IMR-90 (cell line): ENCODE data around the gene DSCAM.

ENCODE experiments used
- FOS ChIP-seq: fragments of 150-350 bp; IDR thresholded peaks from 2 replicates; pipeline ENCODE4 v1.6.1; 2016; ENCODE audit warnings: low read depth, low read length
- MAZ ChIP-seq: IDR thresholded peaks from 2 replicates; pipeline ENCODE4 v1.6.1; 2012; ENCODE audit warnings: low read depth, mild to moderate bottlenecking, low read length, improper control_type of control experiment, moderate library complexity, borderline replicate concordance
- POLR2A ChIP-seq: IDR thresholded peaks from 2 replicates; pipeline ENCODE4 v1.6.1; 2012; ENCODE audit warnings: mild to moderate bottlenecking, low read depth, low read length
- RAD21 ChIP-seq: IDR thresholded peaks from 2 replicates; pipeline ENCODE4 v1.6.1; 2012; ENCODE audit warnings: low read length, improper control_type of control experiment
- TF ChIP-seq, protein P1 (sequence below): conservative IDR thresholded peaks from 2 replicates; pipeline ENCODE4 v1.5.1; 2012; ENCODE audit warnings: mild to moderate bottlenecking, low read depth, low read length, improper control_type of control experiment
- TF ChIP-seq, protein P2 (sequence below): fragments of 150-350 bp; IDR thresholded peaks from 2 replicates; pipeline ENCODE4 v1.6.1; 2016; ENCODE audit warnings: low read depth, mild to moderate bottlenecking, low read length, moderate library complexity, borderline replicate concordance

DNA sequence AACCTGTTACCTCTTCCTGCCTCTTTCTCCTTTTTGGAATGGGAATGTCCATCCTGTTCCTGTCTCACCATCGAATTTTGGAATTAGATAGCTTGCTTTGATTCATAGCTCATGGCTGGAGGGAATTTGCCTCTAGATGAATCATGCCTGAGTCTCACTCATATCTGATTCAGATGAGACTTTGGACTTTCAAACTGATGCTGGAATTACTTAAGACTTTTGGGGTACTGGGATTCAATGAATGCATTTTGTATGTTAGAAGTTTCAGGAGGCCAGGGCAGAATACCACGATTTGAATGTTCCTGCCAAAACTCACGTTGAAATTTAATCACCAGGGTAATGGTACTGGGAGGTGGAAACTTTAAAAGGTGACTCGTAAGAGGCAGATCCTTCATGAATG lies 132.4 kb downstream of the DSCAM start:
- TF ChIP-seq, protein P1, sequence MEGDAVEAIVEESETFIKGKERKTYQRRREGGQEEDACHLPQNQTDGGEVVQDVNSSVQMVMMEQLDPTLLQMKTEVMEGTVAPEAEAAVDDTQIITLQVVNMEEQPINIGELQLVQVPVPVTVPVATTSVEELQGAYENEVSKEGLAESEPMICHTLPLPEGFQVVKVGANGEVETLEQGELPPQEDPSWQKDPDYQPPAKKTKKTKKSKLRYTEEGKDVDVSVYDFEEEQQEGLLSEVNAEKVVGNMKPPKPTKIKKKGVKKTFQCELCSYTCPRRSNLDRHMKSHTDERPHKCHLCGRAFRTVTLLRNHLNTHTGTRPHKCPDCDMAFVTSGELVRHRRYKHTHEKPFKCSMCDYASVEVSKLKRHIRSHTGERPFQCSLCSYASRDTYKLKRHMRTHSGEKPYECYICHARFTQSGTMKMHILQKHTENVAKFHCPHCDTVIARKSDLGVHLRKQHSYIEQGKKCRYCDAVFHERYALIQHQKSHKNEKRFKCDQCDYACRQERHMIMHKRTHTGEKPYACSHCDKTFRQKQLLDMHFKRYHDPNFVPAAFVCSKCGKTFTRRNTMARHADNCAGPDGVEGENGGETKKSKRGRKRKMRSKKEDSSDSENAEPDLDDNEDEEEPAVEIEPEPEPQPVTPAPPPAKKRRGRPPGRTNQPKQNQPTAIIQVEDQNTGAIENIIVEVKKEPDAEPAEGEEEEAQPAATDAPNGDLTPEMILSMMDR, result no peak
- TF ChIP-seq MAZ, result no peak
- no peak for TF ChIP-seq FOS
- TF ChIP-seq, protein P2, sequence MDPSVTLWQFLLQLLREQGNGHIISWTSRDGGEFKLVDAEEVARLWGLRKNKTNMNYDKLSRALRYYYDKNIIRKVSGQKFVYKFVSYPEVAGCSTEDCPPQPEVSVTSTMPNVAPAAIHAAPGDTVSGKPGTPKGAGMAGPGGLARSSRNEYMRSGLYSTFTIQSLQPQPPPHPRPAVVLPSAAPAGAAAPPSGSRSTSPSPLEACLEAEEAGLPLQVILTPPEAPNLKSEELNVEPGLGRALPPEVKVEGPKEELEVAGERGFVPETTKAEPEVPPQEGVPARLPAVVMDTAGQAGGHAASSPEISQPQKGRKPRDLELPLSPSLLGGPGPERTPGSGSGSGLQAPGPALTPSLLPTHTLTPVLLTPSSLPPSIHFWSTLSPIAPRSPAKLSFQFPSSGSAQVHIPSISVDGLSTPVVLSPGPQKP, result no peak
- no peak for TF ChIP-seq RAD21
- no peak for TF ChIP-seq POLR2A
